ENCODE data around the gene THAP12.

- TF ChIP-seq CTCF (IDR thresholded peaks at IDR 0.05) (no peak), ZBTB21 (CRISPR knock-in tag; IDR thresholded peaks at IDR 0.05; ENCODE audit: borderline replicate concordance) (no peak), ZNF281 (CRISPR knock-in tag; IDR thresholded peaks at IDR 0.05) (no peak), ZNF512 (CRISPR knock-in tag; IDR thresholded peaks at IDR 0.05; ENCODE audit: borderline replicate concordance) (no peak), ZNF138 (CRISPR knock-in tag; conservative IDR thresholded peaks at IDR 0.05) (no peak), CBFB (CRISPR knock-in tag; IDR thresholded peaks at IDR 0.05; ENCODE audit: low read depth) (no peak)
Measured at GRCh38 chr11:76388408-76388807, 7.5 kb upstream of the THAP12 start.
